GM12892 (cell line): ENCODE results near the gene MAML3.

Experiments used
- POLR2A ChIP-seq: IDR thresholded peaks from 2 replicates; pipeline ENCODE4 v1.6.1; 2011; ENCODE audit warnings: low read depth, low read length, control low read depth
- POLR2AphosphoS5 ChIP-seq: IDR thresholded peaks from 2 replicates; pipeline ENCODE4 v1.6.1; 2011; ENCODE audit warnings: low read depth, low read length, control low read depth

DNA sequence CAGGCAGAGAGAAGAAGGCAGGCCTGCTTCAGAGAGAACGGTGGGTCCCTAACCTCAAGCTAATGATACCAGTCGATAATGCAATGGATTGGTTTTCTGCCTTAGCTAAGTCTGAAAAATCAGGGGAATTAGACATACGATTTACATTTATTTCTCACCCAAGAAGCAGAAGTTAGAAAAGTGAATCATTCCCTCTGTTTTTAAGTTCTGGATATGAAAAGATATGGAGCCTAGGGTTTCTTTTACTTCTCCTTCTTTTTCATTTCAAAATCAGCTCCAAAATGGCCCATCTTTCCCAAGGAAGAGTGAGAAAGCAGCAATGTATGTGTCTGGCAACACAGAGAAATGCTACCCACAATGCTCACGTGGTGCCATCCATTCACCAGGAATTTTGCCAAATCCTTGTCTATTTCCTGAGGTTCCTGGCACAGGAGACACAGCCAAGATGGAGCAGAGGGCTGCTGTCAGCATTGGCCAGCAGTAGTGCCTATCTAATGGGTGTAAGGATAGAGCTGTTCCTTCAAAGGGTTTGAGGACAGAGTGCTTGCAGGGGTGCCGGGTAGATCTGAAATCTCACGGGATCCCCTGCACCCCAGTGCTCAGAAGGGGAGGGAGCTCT is 231.5 kb downstream of the MAML3 start:
- TF ChIP-seq POLR2A (no peak), POLR2AphosphoS5 (no peak)
